Omental fat pad (tissue), 4 donors: Measurements from ENCODE around the gene UNKL. TPM values are rescaled to one million over a fixed set of nuclear protein-coding genes. Genes with fewer than 3 reads are reported as not detected.

ENCODE experiments used
- ATAC-seq: fragments of 150-250 bp; one replicate; pipeline ENCODE4 v1.9.1; 2016; ENCODE audit warnings: mild to moderate bottlenecking, moderate library complexity; ENCODE audit not compliant: low FRiP score
- DNase-seq: peaks from one replicate; pipeline ENCODE4 v3.0.0-alpha.2; 2019; ENCODE audit warnings: low spot score
- total RNA-seq, 4 donors: library from RNA; depleted of rRNA; stranded (reverse); fragments of >200 nt; gene quantifications; one replicate each; pipeline ENCODE4 v1.1.0, GENCODE V29; 2016
- TF ChIP-seq, protein P1 (sequence below), 3 donors: fragments of 450-650 bp; IDR thresholded peaks; one replicate each; pipeline ENCODE4 v1.5.1; 2016 to 2017; ENCODE audit warnings: antibody characterized with exemption in 3 of 3, mild to moderate bottlenecking in 3 of 3, moderate library complexity in 2 of 3

Gene UNKL
- total RNA-seq, 4 donors from 2014 or later: 8.6 to 36.9 (median 14.2) TPM

DNA sequence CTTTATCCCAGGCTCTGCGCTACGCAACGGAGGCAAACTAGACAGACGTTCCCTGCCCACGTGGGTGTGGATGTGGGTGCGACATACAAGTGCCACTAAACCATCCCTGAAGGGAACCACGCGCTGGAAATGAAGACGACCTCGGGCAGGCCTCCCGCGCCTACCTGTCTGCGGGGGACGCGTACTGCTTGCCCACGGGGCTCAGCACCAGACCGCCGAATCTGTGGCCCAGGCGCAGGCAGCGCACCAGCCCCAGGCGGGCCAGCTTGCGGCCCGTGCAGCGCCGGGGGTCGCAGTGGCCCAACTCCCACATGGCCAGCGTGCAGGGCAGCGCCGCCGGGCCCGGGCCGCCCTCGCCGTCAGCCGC is 63.3 kb downstream of the UNKL start:
- no peak for DNase-seq
- ATAC-seq: no peak
- TF ChIP-seq, protein P1, sequence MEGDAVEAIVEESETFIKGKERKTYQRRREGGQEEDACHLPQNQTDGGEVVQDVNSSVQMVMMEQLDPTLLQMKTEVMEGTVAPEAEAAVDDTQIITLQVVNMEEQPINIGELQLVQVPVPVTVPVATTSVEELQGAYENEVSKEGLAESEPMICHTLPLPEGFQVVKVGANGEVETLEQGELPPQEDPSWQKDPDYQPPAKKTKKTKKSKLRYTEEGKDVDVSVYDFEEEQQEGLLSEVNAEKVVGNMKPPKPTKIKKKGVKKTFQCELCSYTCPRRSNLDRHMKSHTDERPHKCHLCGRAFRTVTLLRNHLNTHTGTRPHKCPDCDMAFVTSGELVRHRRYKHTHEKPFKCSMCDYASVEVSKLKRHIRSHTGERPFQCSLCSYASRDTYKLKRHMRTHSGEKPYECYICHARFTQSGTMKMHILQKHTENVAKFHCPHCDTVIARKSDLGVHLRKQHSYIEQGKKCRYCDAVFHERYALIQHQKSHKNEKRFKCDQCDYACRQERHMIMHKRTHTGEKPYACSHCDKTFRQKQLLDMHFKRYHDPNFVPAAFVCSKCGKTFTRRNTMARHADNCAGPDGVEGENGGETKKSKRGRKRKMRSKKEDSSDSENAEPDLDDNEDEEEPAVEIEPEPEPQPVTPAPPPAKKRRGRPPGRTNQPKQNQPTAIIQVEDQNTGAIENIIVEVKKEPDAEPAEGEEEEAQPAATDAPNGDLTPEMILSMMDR (IDR thresholded peaks at IDR 0.05): no peak

DNA sequence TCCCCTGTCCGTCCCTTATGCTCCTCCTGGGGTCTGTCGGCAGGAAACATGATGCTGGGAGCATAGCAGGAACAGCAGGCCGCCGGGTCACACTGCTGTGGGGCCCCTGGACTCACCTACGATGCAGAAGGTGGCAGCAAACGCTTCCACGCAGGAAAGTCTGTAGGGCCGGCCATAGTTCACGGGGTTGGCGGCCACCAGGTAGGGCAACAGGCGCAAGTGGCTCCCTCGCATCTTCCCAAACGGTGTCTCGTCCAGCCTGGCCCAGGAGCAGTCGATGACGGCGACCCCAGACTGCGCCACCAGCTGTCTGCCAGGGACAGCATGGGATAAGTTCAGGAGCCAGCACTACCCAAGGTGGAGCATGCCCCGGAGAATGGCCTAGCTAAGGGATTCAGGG is 63.8 kb downstream of the UNKL start:
- ATAC-seq (no peak), DNase-seq (no peak)
- TF ChIP-seq, protein P1 (IDR thresholded peaks at IDR 0.05): no peak

DNA sequence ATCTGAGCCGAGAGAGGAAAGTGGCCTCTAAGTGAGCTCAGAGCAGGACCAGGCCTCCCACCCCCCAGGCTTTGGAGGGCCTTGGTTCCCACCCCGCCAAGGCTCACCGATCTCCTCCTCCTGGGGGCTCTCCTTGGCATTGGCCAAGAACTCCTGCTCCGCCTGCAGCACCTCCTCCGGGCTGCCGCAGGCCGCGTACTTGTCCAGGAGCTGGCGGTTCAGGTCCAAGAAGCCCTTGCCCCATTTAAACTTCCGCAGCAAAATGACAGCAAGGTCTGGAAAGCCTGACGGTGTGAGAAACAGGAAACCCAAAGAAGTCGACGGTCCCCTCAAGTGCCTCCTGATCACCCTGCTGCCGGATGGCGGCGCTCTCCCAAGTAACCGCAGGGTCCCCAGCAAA is 64.6 kb downstream of the UNKL start:
- TF ChIP-seq, protein P1 (IDR thresholded peaks at IDR 0.05): no peak

DNA sequence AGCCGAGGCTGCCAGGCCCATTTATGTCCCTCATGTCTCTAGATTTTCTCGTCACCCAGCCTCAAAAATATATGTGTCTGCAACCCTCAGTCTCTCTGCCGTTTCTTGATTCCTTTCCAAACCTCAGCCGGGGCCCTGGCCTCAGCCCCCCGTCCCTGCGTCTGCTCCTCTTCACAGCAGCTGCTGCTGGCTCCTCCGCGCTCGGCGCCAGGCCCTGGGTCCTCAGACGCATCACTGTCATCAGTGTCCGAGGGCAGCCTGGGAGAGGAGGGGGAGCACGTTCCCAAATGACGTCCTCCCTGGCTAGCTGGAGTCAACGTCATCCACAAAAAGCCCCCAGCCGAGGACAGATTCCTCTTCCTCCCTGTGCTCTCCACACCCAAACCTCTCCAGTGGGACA is 65.2 kb downstream of the UNKL start:
- TF ChIP-seq, protein P1 (IDR thresholded peaks at IDR 0.05): no peak

More for the DNA sequence above, 64.6 kb downstream of the UNKL start:
- ATAC-seq (no peak), DNase-seq (no peak)

DNA sequence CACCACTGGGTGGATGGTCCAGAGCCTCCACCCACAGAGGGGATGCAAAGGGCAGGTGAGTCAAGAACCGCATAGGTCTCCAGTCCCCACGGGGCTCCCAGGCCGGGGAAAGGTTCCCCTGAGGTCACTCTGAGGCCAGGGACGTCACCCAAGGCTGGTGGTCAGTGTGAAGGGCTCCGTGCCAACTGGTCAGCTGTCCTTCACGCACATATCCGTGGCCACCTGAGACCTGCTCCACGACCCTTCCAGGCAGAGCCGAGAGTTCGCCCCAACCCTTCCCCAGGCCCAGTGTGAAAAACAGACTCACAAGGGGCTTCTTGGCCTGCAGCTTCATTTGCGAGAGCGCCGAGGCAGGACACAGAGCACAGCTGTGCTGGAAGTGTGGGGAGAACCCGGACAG is 65.6 kb downstream of the UNKL start:
- ATAC-seq (no peak), DNase-seq (no peak)
- TF ChIP-seq, protein P1 (IDR thresholded peaks at IDR 0.05): no peak

More for the DNA sequence above, 65.2 kb downstream of the UNKL start:
- DNase-seq (no peak), ATAC-seq (no peak)

DNA sequence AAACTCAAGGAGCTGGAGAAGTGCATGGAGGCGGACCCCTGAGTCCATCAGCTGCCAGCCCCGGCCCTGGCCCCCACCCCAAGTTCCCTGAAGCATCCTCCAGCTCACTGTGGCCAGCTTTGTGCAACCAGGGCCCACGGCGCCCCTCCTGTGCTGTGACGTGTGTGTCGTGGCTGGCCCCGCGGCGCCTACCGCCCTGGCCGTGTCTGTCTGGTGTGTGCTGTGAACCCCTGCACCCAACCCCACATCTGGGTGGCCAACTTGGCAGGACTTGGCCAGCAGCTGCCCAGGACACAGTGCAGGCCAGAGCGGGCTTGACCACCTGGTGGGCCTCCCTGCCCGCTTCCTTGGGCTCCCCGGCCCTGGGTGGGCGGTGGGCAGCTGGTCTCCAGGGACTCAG is 66.1 kb downstream of the UNKL start:
- DNase-seq (no peak), ATAC-seq (no peak)
- TF ChIP-seq, protein P1 (IDR thresholded peaks at IDR 0.05): no peak

DNA sequence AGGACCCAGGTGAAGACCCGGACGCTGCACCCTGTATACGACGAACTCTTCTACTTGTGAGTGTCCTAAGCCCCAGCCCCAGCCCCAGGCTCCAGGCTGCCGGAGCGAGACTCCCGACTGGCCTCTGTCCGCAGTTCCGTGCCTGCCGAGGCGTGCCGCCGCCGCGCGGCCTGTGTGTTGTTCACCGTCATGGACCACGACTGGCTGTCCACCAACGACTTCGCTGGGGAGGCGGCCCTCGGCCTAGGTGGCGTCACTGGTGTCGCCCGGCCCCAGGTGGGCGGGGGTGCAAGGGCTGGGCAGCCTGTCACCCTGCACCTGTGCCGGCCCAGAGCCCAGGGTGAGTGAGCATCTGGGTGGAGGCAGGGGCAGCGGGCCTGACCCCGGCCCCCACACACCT is 66.5 kb downstream of the UNKL start:
- TF ChIP-seq, protein P1 (IDR thresholded peaks at IDR 0.05): no peak
- ATAC-seq (no peak), DNase-seq (no peak)
